ENCODE data around the gene MLPH.

Gene MLPH

GRCh38 chr2:237492137-237492890 lies 5.3 kb downstream of the MLPH start:
- H3K27ac ChIP-seq (ENCODE audit: low read depth, low read length): no peak overlapping the region
- peaks cover 7 to 13% of the 10 kb centered on the region in 2 donors for H3K27me3 ChIP-seq (ENCODE audit: control insufficient read depth in 1 of 2, insufficient read depth in 2 of 2, low read length in 2 of 2)

GRCh38 chr2:237494066-237494465 lies 7.0 kb downstream of the MLPH start:
- Histone ChIP-seq H3K9me3 (ENCODE audit: low read length) (peaks cover 6% of the 10 kb centered on the region), H3K36me3 (ENCODE audit: insufficient read depth, low read length) (no peaks in the 10 kb centered on the region), H3K27me3 (ENCODE audit: control insufficient read depth in 1 of 2, insufficient read depth in 2 of 2, low read length in 2 of 2) (peaks cover 0 to 2% of the 10 kb centered on the region in 2 donors), H3K9ac (ENCODE audit: low read length) (no peak overlapping the region), H3K27ac (ENCODE audit: low read depth, low read length) (no peak overlapping the region), H3K4me1 (ENCODE audit: insufficient read depth, low read length) (no peaks in the 10 kb centered on the region), H3K4me3 (ENCODE audit: low read depth in 1 of 2, low read length in 2 of 2) (no peak overlapping the region)

More at GRCh38 chr2:237492137-237492890, 5.3 kb downstream of the MLPH start:
- Histone ChIP-seq H3K4me3 (ENCODE audit: low read depth in 1 of 2, low read length in 2 of 2) (no peak overlapping the region), H3K4me1 (ENCODE audit: insufficient read depth, low read length) (no peaks in the 10 kb centered on the region), H3K36me3 (ENCODE audit: insufficient read depth, low read length) (no peaks in the 10 kb centered on the region), H3K9ac (ENCODE audit: low read length) (no peak overlapping the region), H3K9me3 (ENCODE audit: low read length) (peaks cover 6% of the 10 kb centered on the region)

- no peaks in the 10 kb centered on the region for H3K36me3 ChIP-seq (ENCODE audit: insufficient read depth, low read length)
- H3K4me1 ChIP-seq (ENCODE audit: insufficient read depth, low read length): no peaks in the 10 kb centered on the region
- H3K27ac ChIP-seq (ENCODE audit: low read depth, low read length): no peak overlapping the region
- no peak overlapping the region for H3K4me3 ChIP-seq (ENCODE audit: low read depth in 1 of 2, low read length in 2 of 2)
- no peaks in the 10 kb centered on the region for H3K27me3 ChIP-seq (ENCODE audit: control insufficient read depth in 1 of 2, insufficient read depth in 2 of 2, low read length in 2 of 2)
- no peak overlapping the region for H3K9ac ChIP-seq (ENCODE audit: low read length)
- peaks cover 6% of the 10 kb centered on the region for H3K9me3 ChIP-seq (ENCODE audit: low read length)
These were observed 8.6 kb downstream of the MLPH start for GRCh38 chr2:237495521-237496117.

GRCh38 chr2:237496428-237496827 lies 9.4 kb downstream of the MLPH start:
- Histone ChIP-seq H3K27ac (ENCODE audit: low read depth, low read length) (no peak overlapping the region), H3K27me3 (ENCODE audit: control insufficient read depth in 1 of 2, insufficient read depth in 2 of 2, low read length in 2 of 2) (no peaks in the 10 kb centered on the region), H3K4me3 (ENCODE audit: low read depth in 1 of 2, low read length in 2 of 2) (no peak overlapping the region), H3K9me3 (ENCODE audit: low read length) (peaks cover 3% of the 10 kb centered on the region), H3K9ac (ENCODE audit: low read length) (no peak overlapping the region), H3K36me3 (ENCODE audit: insufficient read depth, low read length) (no peaks in the 10 kb centered on the region), H3K4me1 (ENCODE audit: insufficient read depth, low read length) (no peaks in the 10 kb centered on the region)

- no peaks in the 10 kb centered on the region for H3K36me3 ChIP-seq (ENCODE audit: insufficient read depth, low read length)
- H3K4me1 ChIP-seq (ENCODE audit: insufficient read depth, low read length): no peaks in the 10 kb centered on the region
- H3K4me3 ChIP-seq (ENCODE audit: low read depth in 1 of 2, low read length in 2 of 2): no peak overlapping the region
- no peaks in the 10 kb centered on the region for H3K9me3 ChIP-seq (ENCODE audit: low read length)
- H3K27me3 ChIP-seq (ENCODE audit: control insufficient read depth in 1 of 2, insufficient read depth in 2 of 2, low read length in 2 of 2): no peaks in the 10 kb centered on the region
- no peak overlapping the region for H3K9ac ChIP-seq (ENCODE audit: low read length)
- no peak overlapping the region for H3K27ac ChIP-seq (ENCODE audit: low read depth, low read length)
These were observed 10.2 kb downstream of the MLPH start for GRCh38 chr2:237497009-237497837.

GRCh38 chr2:237497838-237498186 lies 10.8 kb downstream of the MLPH start:
- Histone ChIP-seq H3K9ac (ENCODE audit: low read length) (no peak overlapping the region), H3K27me3 (ENCODE audit: control insufficient read depth in 1 of 2, insufficient read depth in 2 of 2, low read length in 2 of 2) (no peaks in the 10 kb centered on the region), H3K4me1 (ENCODE audit: insufficient read depth, low read length) (no peaks in the 10 kb centered on the region), H3K27ac (ENCODE audit: low read depth, low read length) (no peak overlapping the region), H3K9me3 (ENCODE audit: low read length) (no peaks in the 10 kb centered on the region), H3K4me3 (ENCODE audit: low read depth in 1 of 2, low read length in 2 of 2) (no peak overlapping the region), H3K36me3 (ENCODE audit: insufficient read depth, low read length) (no peaks in the 10 kb centered on the region)

- Histone ChIP-seq H3K36me3 (ENCODE audit: insufficient read depth, low read length) (no peaks in the 10 kb centered on the region), H3K4me1 (ENCODE audit: insufficient read depth, low read length) (no peaks in the 10 kb centered on the region), H3K27ac (ENCODE audit: low read depth, low read length) (no peak overlapping the region), H3K9ac (ENCODE audit: low read length) (no peak overlapping the region), H3K4me3 (ENCODE audit: low read depth in 1 of 2, low read length in 2 of 2) (no peak overlapping the region), H3K27me3 (ENCODE audit: control insufficient read depth in 1 of 2, insufficient read depth in 2 of 2, low read length in 2 of 2) (no peaks in the 10 kb centered on the region), H3K9me3 (ENCODE audit: low read length) (no peaks in the 10 kb centered on the region)
These were observed 11.3 kb downstream of the MLPH start for GRCh38 chr2:237498341-237498740.

GRCh38 chr2:237500681-237501424 lies 13.8 kb downstream of the MLPH start:
- Histone ChIP-seq H3K27me3 (ENCODE audit: control insufficient read depth in 1 of 2, insufficient read depth in 2 of 2, low read length in 2 of 2) (no peaks in the 10 kb centered on the region), H3K9ac (ENCODE audit: low read length) (no peak overlapping the region), H3K27ac (ENCODE audit: low read depth, low read length) (no peak overlapping the region), H3K36me3 (ENCODE audit: insufficient read depth, low read length) (no peaks in the 10 kb centered on the region), H3K9me3 (ENCODE audit: low read length) (no peaks in the 10 kb centered on the region), H3K4me1 (ENCODE audit: insufficient read depth, low read length) (no peaks in the 10 kb centered on the region), H3K4me3 (ENCODE audit: low read depth in 1 of 2, low read length in 2 of 2) (no peak overlapping the region)

GRCh38 chr2:237501892-237502513 lies 15.0 kb downstream of the MLPH start:
- no peak overlapping the region for H3K27ac ChIP-seq (ENCODE audit: low read depth, low read length)
- no peaks in the 10 kb centered on the region for H3K36me3 ChIP-seq (ENCODE audit: insufficient read depth, low read length)
- H3K4me1 ChIP-seq (ENCODE audit: insufficient read depth, low read length): no peaks in the 10 kb centered on the region
- H3K4me3 ChIP-seq (ENCODE audit: low read depth in 1 of 2, low read length in 2 of 2): no peak overlapping the region
- no peaks in the 10 kb centered on the region for H3K27me3 ChIP-seq (ENCODE audit: control insufficient read depth in 1 of 2, insufficient read depth in 2 of 2, low read length in 2 of 2)
- no peaks in the 10 kb centered on the region for H3K9me3 ChIP-seq (ENCODE audit: low read length)
- no peak overlapping the region for H3K9ac ChIP-seq (ENCODE audit: low read length)

- no peaks in the 10 kb centered on the region for H3K9me3 ChIP-seq (ENCODE audit: low read length)
- no peaks in the 10 kb centered on the region for H3K4me1 ChIP-seq (ENCODE audit: insufficient read depth, low read length)
- H3K4me3 ChIP-seq (ENCODE audit: low read depth in 1 of 2, low read length in 2 of 2): no peak overlapping the region
- no peaks in the 10 kb centered on the region for H3K27me3 ChIP-seq (ENCODE audit: control insufficient read depth in 1 of 2, insufficient read depth in 2 of 2, low read length in 2 of 2)
- H3K27ac ChIP-seq (ENCODE audit: low read depth, low read length): no peak overlapping the region
- no peaks in the 10 kb centered on the region for H3K36me3 ChIP-seq (ENCODE audit: insufficient read depth, low read length)
- H3K9ac ChIP-seq (ENCODE audit: low read length): no peak overlapping the region
These were observed 16.1 kb downstream of the MLPH start for GRCh38 chr2:237503201-237503600.

Data from muscle layer of colon (tissue), 2 donors.